Measurements from ENCODE around the gene AK2. TPM values are rescaled to one million over a fixed set of nuclear protein-coding genes. Genes with fewer than 3 reads are reported as not detected.

AK2 gene
- total RNA-seq, 1 experiment from 2014 or later: 159 TPM

GRCh38 chr1:32980080-32980479, 56.6 kb downstream of the AK2 start:
- Mint-ChIP-seq H3K4me3 (no peak overlapping the region), H3K36me3 (ENCODE audit: insufficient read depth in 1 of 3, low read depth in 3 of 3) (peaks cover 5 to 9% (median 6%) of the 10 kb centered on the region in 3 experiments; a peak in 6 of 7 replicates), H3K27ac (no peak overlapping the region), H3K9me3 (peaks cover 8 to 10% of the 10 kb centered on the region in 2 experiments), H3K27me3 (ENCODE audit: low read depth) (peaks cover 58% of the 10 kb centered on the region), H3K4me1 (peaks cover 45 to 47% of the 10 kb centered on the region in 2 experiments)
- no peak overlapping the region for H2BK5ac ChIP-seq (ENCODE audit: insufficient read length, low read length)
- peaks cover 11% of the 10 kb centered on the region; the same call in 1 of the 2 replicates for H3K4me1 ChIP-seq (ENCODE audit: insufficient read depth, low read length)
- no peaks in the 10 kb centered on the region for H3K79me2 ChIP-seq (ENCODE audit: insufficient read depth, low read length)
- H3K4ac ChIP-seq (ENCODE audit: low read depth, low read length): no peak overlapping the region
- no peak overlapping the region for H4K8ac ChIP-seq (replicated peaks; ENCODE audit: insufficient read length, low read depth, low read length)
- no peak overlapping the region for H3K27ac ChIP-seq (ENCODE audit: insufficient read length, low read depth, low read length)
- no CpG with 5 or more reads among the region's 10 CpGs for WGBS (ENCODE audit: extremely low coverage, insufficient read length, low lambda C conversion rate)
- no peak overlapping the region for H2BK20ac ChIP-seq (ENCODE audit: low read depth, low read length, poor library complexity, severe bottlenecking)
- no peak overlapping the region for H2BK15ac ChIP-seq (ENCODE audit: low read depth, low read length)
- H3K23ac ChIP-seq (ENCODE audit: insufficient read length, low read depth, low read length): no peak overlapping the region
- H4K20me1 ChIP-seq (ENCODE audit: control insufficient read depth, insufficient read depth, insufficient read length): no peaks in the 10 kb centered on the region
- no peaks in the 10 kb centered on the region for H3K27me3 ChIP-seq (ENCODE audit: insufficient read depth, low read length)
- no peak overlapping the region for H3K9ac ChIP-seq (ENCODE audit: extremely low read depth, insufficient read length, low read length)
- H2AFZ ChIP-seq (ENCODE audit: low read length): no peak overlapping the region
- DNase-seq: no peak
- H3K4me2 ChIP-seq (ENCODE audit: insufficient read depth, insufficient read length, low read length): no peak overlapping the region
- H3K23me2 ChIP-seq (ENCODE audit: insufficient read length, low read depth, low read length, poor library complexity, severe bottlenecking): no peaks in the 10 kb centered on the region
- no peaks in the 10 kb centered on the region for H3K79me1 ChIP-seq (ENCODE audit: insufficient read depth, low read depth, low read length, poor library complexity, severe bottlenecking)
- no peak overlapping the region for H2BK12ac ChIP-seq (ENCODE audit: insufficient read length, low read depth, low read length)
- H3K14ac ChIP-seq (ENCODE audit: insufficient read depth, low read length): no peak overlapping the region
- no peaks in the 10 kb centered on the region for H3K9me3 ChIP-seq (ENCODE audit: control insufficient read depth, low read depth, low read length)
- H4K91ac ChIP-seq (ENCODE audit: insufficient read length, low read depth, low read length): no peak overlapping the region
- H4K5ac ChIP-seq (ENCODE audit: insufficient read length, low read depth, low read length): no peak overlapping the region
- no peak overlapping the region for H3K56ac ChIP-seq (ENCODE audit: insufficient read length, low read depth, low read length)
- no peak for TF ChIP-seq CTCF (conservative IDR thresholded peaks at IDR 0.05)
- no peak overlapping the region for H3T11ph ChIP-seq (ENCODE audit: low read length)
- H2AK5ac ChIP-seq (ENCODE audit: insufficient read length, low read length): no peak overlapping the region
- no peak overlapping the region for H2BK120ac ChIP-seq (ENCODE audit: low read depth, low read length, poor library complexity, severe bottlenecking)
- no peak overlapping the region for H3K18ac ChIP-seq (ENCODE audit: insufficient read length, low read depth, low read length)
